ENCODE measurements around the gene SELENOP.

DNA sequence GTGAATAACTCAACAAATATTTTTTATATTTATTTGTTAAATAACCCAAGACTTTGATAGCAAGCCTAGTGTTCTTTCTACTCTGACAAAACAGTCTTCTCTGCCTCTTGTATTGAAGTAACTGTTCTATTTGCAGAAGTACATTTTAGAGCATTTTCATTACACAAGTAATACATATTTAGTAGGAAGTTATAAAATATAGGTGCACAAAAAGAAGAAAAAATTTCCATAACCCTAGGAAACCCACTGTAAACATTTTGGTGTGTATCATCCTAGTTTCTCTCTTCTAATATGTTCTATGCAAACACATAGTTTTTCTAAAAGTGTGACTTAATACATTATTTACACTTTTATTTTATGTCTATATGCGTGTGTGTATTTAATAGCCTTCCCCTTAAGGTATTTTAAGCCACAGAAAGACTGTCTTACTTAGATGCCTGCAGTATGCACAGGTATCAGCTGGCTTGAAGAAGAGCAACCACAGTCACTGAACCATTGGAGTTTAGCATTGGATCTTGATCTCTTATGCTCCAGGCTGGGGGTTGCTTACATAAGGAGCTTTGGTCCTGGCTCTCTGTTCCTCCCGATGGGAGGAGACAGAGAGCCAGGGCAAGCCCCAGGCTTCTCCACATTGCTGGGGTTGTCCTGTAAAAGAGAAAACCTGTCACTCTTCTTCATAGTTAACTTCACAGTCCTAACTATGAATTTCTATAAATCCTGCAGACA lies 3.8 kb downstream of the SELENOP start:
- TF ChIP-seq EZH2 (IDR thresholded peaks at IDR 0.05; ENCODE audit: insufficient read depth, poor library complexity, severe bottlenecking) (no peak), EZH2phosphoT487 (IDR thresholded peaks at IDR 0.05; ENCODE audit: insufficient read depth, low read depth) (no peak)

Measured in GM23248 (cell line).